HepG2 (cell line): ENCODE data around the gene IL21R.

Experiments
- GABPA ChIP-seq, 2 experiments: IDR thresholded peaks; 2 replicates each; pipeline ENCODE4 v1.6.1; 2011 to 2016; ENCODE audit warnings: low read depth in 2 of 2, low read length in 1 of 2, missing biosample characterization in 1 of 2, missing genetic modification characterization in 1 of 2
- MEF2D ChIP-seq: sonication (generic); formaldehyde crosslinking; IDR thresholded peaks from 2 replicates; pipeline ENCODE4 v1.5.1; 2020; ENCODE audit warnings: mild to moderate bottlenecking, missing genetic modification reagents
- NR2F6 ChIP-seq, 2 experiments: IDR thresholded peaks; 2 replicates each; pipeline ENCODE4 v1.6.1; 2016; ENCODE audit warnings: antibody characterized with exemption in 1 of 2, mild to moderate bottlenecking in 1 of 2
- ONECUT2 ChIP-seq: sonication (generic); formaldehyde crosslinking; IDR thresholded peaks from 2 replicates; pipeline ENCODE4 v1.4.0; 2020; ENCODE audit warnings: missing genetic modification reagents
- PHF5A ChIP-seq: IDR thresholded peaks from one replicate; pipeline ENCODE4 v1.6.1; 2018; ENCODE audit warnings: low read depth, missing genetic modification reagents; ENCODE audit not compliant: unreplicated experiment
- ZNF138 ChIP-seq: sonication (generic); formaldehyde crosslinking; IDR thresholded peaks from 2 replicates; pipeline ENCODE4 v1.5.0; 2020; ENCODE audit warnings: mild to moderate bottlenecking, low read depth, missing genetic modification reagents
- TF ChIP-seq, protein P1 (sequence below): sonication (generic); formaldehyde crosslinking; IDR thresholded peaks from 2 replicates; pipeline ENCODE4 v1.5.1; 2020; ENCODE audit warnings: mild to moderate bottlenecking, missing genetic modification reagents
- TF ChIP-seq, protein P2 (sequence below): sonication (generic); formaldehyde crosslinking; IDR thresholded peaks from 2 replicates; pipeline ENCODE4 v1.4.0; 2020; ENCODE audit warnings: missing genetic modification reagents
- TF ChIP-seq, protein P3 (sequence below): sonication (generic); formaldehyde crosslinking; IDR thresholded peaks from 2 replicates; pipeline ENCODE4 v1.8.1; 2023; ENCODE audit warnings: missing genetic modification reagents, mild to moderate bottlenecking, borderline replicate concordance
- TF ChIP-seq, protein P4 (sequence below): sonication (generic); formaldehyde crosslinking; IDR thresholded peaks from one replicate; pipeline ENCODE4 v1.5.1; 2020; ENCODE audit warnings: mild to moderate bottlenecking, missing genetic modification reagents; ENCODE audit errors: not compliant biosample characterization

GRCh38 chr16:27425961-27426360, 24.0 kb downstream of the IL21R start:
- TF ChIP-seq, protein P1, sequence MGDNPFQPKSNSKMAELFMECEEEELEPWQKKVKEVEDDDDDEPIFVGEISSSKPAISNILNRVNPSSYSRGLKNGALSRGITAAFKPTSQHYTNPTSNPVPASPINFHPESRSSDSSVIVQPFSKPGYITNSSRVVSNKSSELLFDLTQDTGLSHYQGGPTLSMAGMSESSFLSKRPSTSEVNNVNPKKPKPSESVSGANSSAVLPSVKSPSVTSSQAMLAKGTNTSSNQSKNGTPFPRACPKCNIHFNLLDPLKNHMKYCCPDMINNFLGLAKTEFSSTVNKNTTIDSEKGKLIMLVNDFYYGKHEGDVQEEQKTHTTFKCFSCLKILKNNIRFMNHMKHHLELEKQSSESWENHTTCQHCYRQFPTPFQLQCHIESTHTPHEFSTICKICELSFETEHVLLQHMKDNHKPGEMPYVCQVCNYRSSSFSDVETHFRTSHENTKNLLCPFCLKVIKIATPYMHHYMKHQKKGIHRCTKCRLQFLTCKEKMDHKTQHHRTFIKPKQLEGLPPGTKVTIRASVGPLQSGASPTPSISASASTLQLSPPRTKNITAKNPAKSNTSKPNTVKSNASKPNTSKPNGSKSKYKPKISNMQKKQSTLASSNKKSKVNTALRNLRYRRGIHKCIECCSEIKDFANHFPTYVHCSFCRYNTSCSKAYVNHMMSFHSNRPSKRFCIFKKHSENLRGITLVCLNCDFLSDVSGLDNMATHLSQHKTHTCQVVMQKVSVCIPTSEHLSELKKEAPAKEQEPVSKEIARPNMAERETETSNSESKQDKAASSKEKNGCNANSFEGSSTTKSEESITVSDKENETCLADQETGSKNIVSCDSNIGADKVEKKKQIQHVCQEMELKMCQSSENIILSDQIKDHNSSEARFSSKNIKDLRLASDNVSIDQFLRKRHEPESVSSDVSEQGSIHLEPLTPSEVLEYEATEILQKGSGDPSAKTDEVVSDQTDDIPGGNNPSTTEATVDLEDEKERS: no peak
- TF ChIP-seq, protein P2, sequence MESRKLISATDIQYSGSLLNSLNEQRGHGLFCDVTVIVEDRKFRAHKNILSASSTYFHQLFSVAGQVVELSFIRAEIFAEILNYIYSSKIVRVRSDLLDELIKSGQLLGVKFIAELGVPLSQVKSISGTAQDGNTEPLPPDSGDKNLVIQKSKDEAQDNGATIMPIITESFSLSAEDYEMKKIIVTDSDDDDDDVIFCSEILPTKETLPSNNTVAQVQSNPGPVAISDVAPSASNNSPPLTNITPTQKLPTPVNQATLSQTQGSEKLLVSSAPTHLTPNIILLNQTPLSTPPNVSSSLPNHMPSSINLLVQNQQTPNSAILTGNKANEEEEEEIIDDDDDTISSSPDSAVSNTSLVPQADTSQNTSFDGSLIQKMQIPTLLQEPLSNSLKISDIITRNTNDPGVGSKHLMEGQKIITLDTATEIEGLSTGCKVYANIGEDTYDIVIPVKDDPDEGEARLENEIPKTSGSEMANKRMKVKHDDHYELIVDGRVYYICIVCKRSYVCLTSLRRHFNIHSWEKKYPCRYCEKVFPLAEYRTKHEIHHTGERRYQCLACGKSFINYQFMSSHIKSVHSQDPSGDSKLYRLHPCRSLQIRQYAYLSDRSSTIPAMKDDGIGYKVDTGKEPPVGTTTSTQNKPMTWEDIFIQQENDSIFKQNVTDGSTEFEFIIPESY: no peak
- TF ChIP-seq ZNF138 (CRISPR knock-in tag) (no peak), ONECUT2 (CRISPR knock-in tag) (no peak), PHF5A (no peak), GABPA (IDR thresholded peaks at IDR 0.05; ENCODE audit: low read depth, low read length) (no peak), GABPA (CRISPR knock-in tag; IDR thresholded peaks at IDR 0.05; ENCODE audit: low read depth) (no peak), MEF2D (no peak), NR2F6 (IDR thresholded peaks at IDR 0.05) (no peak), NR2F6 (CRISPR knock-in tag; IDR thresholded peaks at IDR 0.05) (no peak)
- TF ChIP-seq, protein P3, sequence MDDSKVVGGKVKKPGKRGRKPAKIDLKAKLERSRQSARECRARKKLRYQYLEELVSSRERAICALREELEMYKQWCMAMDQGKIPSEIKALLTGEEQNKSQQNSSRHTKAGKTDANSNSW (CRISPR knock-in tag): no peak
- TF ChIP-seq, protein P4, sequence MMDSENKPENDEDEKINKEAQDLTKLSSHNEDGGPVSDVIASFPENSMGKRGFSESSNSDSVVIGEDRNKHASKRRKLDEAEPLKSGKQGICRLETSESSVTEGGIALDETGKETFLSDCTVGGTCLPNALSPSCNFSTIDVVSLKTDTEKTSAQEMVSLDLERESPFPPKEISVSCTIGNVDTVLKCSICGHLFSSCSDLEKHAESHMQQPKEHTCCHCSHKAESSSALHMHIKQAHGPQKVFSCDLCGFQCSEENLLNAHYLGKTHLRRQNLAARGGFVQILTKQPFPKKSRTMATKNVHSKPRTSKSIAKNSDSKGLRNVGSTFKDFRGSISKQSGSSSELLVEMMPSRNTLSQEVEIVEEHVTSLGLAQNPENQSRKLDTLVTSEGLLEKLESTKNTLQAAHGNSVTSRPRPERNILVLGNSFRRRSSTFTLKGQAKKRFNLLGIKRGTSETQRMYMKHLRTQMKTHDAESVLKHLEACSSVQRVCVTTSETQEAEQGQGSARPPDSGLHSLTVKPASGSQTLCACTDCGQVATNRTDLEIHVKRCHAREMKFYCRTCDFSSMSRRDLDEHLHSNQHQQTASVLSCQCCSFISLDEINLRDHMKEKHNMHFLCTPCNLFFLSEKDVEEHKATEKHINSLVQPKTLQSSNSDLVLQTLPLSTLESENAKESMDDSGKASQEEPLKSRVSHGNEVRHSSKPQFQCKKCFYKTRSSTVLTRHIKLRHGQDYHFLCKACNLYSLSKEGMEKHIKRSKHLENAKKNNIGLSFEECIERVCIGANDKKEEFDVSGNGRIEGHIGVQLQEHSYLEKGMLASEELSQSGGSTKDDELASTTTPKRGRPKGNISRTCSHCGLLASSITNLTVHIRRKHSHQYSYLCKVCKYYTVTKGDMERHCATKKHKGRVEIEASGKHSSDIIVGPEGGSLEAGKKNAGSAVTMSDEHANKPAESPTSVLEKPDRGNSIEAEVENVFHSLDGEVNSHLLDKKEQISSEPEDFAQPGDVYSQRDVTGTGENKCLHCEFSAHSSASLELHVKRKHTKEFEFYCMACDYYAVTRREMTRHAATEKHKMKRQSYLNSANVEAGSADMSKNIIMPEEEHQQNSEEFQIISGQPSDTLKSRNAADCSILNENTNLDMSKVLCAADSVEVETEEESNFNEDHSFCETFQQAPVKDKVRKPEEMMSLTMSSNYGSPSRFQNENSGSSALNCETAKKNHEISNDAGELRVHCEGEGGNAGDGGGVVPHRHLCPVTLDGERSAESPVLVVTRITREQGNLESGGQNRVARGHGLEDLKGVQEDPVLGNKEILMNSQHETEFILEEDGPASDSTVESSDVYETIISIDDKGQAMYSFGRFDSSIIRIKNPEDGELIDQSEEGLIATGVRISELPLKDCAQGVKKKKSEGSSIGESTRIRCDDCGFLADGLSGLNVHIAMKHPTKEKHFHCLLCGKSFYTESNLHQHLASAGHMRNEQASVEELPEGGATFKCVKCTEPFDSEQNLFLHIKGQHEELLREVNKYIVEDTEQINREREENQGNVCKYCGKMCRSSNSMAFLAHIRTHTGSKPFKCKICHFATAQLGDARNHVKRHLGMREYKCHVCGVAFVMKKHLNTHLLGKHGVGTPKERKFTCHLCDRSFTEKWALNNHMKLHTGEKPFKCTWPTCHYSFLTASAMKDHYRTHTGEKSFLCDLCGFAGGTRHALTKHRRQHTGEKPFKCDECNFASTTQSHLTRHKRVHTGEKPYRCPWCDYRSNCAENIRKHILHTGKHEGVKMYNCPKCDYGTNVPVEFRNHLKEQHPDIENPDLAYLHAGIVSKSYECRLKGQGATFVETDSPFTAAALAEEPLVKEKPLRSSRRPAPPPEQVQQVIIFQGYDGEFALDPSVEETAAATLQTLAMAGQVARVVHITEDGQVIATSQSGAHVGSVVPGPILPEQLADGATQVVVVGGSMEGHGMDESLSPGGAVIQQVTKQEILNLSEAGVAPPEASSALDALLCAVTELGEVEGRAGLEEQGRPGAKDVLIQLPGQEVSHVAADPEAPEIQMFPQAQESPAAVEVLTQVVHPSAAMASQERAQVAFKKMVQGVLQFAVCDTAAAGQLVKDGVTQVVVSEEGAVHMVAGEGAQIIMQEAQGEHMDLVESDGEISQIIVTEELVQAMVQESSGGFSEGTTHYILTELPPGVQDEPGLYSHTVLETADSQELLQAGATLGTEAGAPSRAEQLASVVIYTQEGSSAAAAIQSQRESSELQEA: no peak
